Lung (tissue), 12 donors: ENCODE data around the gene NFASC. TPM values are rescaled to one million over a fixed set of nuclear protein-coding genes. Genes with fewer than 3 reads are reported as not detected.
A peak's percentile ranks its signal among the peaks of the same experiment; 100 is the strongest.

ENCODE experiments used
- ATAC-seq: fragments of 200-7000 bp; cut with Tn5 transposase; one replicate; pipeline ENCODE4 v1.9.1; 2020; ENCODE audit warnings: moderate number of reproducible peaks; ENCODE audit not compliant: insufficient read depth, low FRiP score
- DNase-seq, 3 donors: peaks; one replicate each; pipeline ENCODE4 v3.0.0-alpha.2; 2013 to 2017
- H3K27ac ChIP-seq, 2 donors: one replicate each; pipeline ENCODE4 v1.5.1; 2013; ENCODE audit warnings: mild to moderate bottlenecking in 2 of 2, moderate library complexity in 2 of 2, control low read depth in 1 of 2, inconsistent platforms in 1 of 2, low read depth in 1 of 2, low read length in 1 of 2
- H3K27me3 ChIP-seq, 3 donors: one replicate each; pipeline ENCODE4 v1.5.1; 2013; ENCODE audit warnings: low read length in 2 of 3; ENCODE audit not compliant: control insufficient read depth in 3 of 3, insufficient read depth in 3 of 3
- H3K36me3 ChIP-seq, 4 donors: one replicate each; pipeline ENCODE4 v1.5.1; 2013; ENCODE audit warnings: low read length in 4 of 4, mild to moderate bottlenecking in 1 of 4, moderate library complexity in 1 of 4; ENCODE audit not compliant: control insufficient read depth in 4 of 4, insufficient read depth in 4 of 4
- H3K4me1 ChIP-seq, 5 donors: one replicate each; pipeline ENCODE4 v1.5.1; 2013; ENCODE audit warnings: low read length in 5 of 5, mild to moderate bottlenecking in 2 of 5, moderate library complexity in 1 of 5; ENCODE audit not compliant: control insufficient read depth in 5 of 5, insufficient read depth in 5 of 5
- H3K4me3 ChIP-seq: one replicate; pipeline ENCODE4 v1.5.1; 2013; ENCODE audit warnings: mild to moderate bottlenecking, control low read depth, moderate library complexity
- H3K9ac ChIP-seq, 2 donors: one replicate each; pipeline ENCODE4 v1.5.1; 2013; ENCODE audit warnings: low read length in 2 of 2, control low read depth in 1 of 2; ENCODE audit not compliant: insufficient read depth in 1 of 2
- H3K9me3 ChIP-seq, 4 donors: one replicate each; pipeline ENCODE4 v1.5.1; 2013; ENCODE audit warnings: low read length in 3 of 4, mild to moderate bottlenecking in 1 of 4, moderate library complexity in 1 of 4; ENCODE audit not compliant: control insufficient read depth in 4 of 4, insufficient read depth in 3 of 4
- CTCF ChIP-seq: IDR thresholded peaks from 2 replicates; pipeline ENCODE4 v1.5.1; 2012; ENCODE audit warnings: mild to moderate bottlenecking; ENCODE audit errors: control extremely low read depth, extremely low read depth
- WGBS, 2 donors: extraction: QIAGEN DNeasy Blood & Tissue Kit; methylation state at CpG; one replicate each; pipeline ENCODE4 v1.1.7; 2013; 5-methylcytosine and 5-hydroxymethylcytosine counted together
- polyA plus RNA-seq, 2 donors: library from polyadenylated mRNA; stranded (reverse); fragments of 200-250 nt; gene quantifications; one replicate each; pipeline ENCODE4 v1.2.1, GENCODE V29; 2013
- total RNA-seq, 2 donors: library from RNA; depleted of rRNA in 1 of 2; stranded (reverse); fragments of >200 nt in 1 of 2; gene quantifications; one replicate each; pipeline ENCODE4 v1.2.1, GENCODE V29; 2014 to 2021
- donor health status: control.
- donor health status: control.
- donor health status: Bipolar disorder and iron deficiency.
- donor health status: healthy.
- donor health status: DM: yes; HTN: yes; CAD: no.

NFASC gene
- total and polyA plus RNA-seq, 4 donors: 1.8 to 11.2 (median 3.8) TPM

- no peak overlapping the region for H3K4me3 ChIP-seq
- H3K9me3 ChIP-seq: no peaks in the 10 kb centered on the region
- ATAC-seq (no peak), DNase-seq (peak in 2 of 3 donors; percentile 6 to 55)
- no peak for TF ChIP-seq CTCF
- peaks cover 0 to 4% (median 0%) of the 10 kb centered on the region in 5 donors for H3K4me1 ChIP-seq
- H3K36me3 ChIP-seq: no peaks in the 10 kb centered on the region
- peaks cover 0 to 11% (median under 1%) of the 10 kb centered on the region in 3 donors for H3K27me3 ChIP-seq
- no peak overlapping the region for H3K9ac ChIP-seq
- 3 to 6% methylated on average over 4 of the region's 4 CpGs for WGBS, 2 donors
- no peak overlapping the region for H3K27ac ChIP-seq
Observed at GRCh38 chr1:204945565-204945977, 74.9 kb downstream of the NFASC start.

- Histone ChIP-seq H3K36me3 (no peaks in the 10 kb centered on the region), H3K4me1 (peaks cover 0 to 4% (median 0%) of the 10 kb centered on the region in 5 donors), H3K9me3 (no peaks in the 10 kb centered on the region), H3K4me3 (no peak overlapping the region), H3K9ac (no peak overlapping the region), H3K27ac (no peak overlapping the region), H3K27me3 (peaks cover 0 to 9% (median 0%) of the 10 kb centered on the region in 3 donors)
- no peak for TF ChIP-seq CTCF
- DNase-seq (no peak), ATAC-seq (no peak)
- WGBS, 2 donors: 94 to 99% methylated on average over 9 of the region's 9 CpGs
Observed at GRCh38 chr1:204946640-204947039, 76.0 kb downstream of the NFASC start.

- Histone ChIP-seq H3K9me3 (no peaks in the 10 kb centered on the region), H3K27me3 (peaks cover 0 to 3% (median 0%) of the 10 kb centered on the region in 3 donors), H3K36me3 (no peaks in the 10 kb centered on the region), H3K9ac (no peak overlapping the region), H3K4me1 (peaks cover 0 to 4% (median 0%) of the 10 kb centered on the region in 5 donors), H3K27ac (no peak overlapping the region), H3K4me3 (no peak overlapping the region)
- TF ChIP-seq CTCF: no peak
- DNase-seq: no peak
- ATAC-seq: no peak
- WGBS, 2 donors: 86 to 92% methylated on average over 8 of the region's 8 CpGs
Observed at GRCh38 chr1:204947338-204947737, 76.7 kb downstream of the NFASC start.

- DNase-seq (no peak), ATAC-seq (no peak)
- Histone ChIP-seq H3K27me3 (peaks cover 0 to 3% (median 0%) of the 10 kb centered on the region in 3 donors), H3K4me1 (peaks cover 0 to 4% (median 0%) of the 10 kb centered on the region in 5 donors), H3K36me3 (no peaks in the 10 kb centered on the region), H3K9ac (no peak overlapping the region), H3K9me3 (no peaks in the 10 kb centered on the region), H3K27ac (no peak overlapping the region), H3K4me3 (no peak overlapping the region)
- WGBS, 2 donors: 73 to 74% methylated on average over 6 of the region's 6 CpGs
- TF ChIP-seq CTCF: no peak
Observed at GRCh38 chr1:204947747-204948146, 77.1 kb downstream of the NFASC start.
